Mononuclear cell (primary cell): ENCODE data around the gene ATE1. TPM values are rescaled to one million over a fixed set of nuclear protein-coding genes. Genes with fewer than 3 reads are reported as not detected.

Experiments
- H3K27me3 ChIP-seq: 2 replicates; pipeline ENCODE4 v1.6.0; 2011; ENCODE audit warnings: low read length, control low read depth; ENCODE audit not compliant: insufficient read depth
- H3K4me1 ChIP-seq: 2 replicates; pipeline ENCODE4 v1.5.1; 2011; ENCODE audit warnings: mild to moderate bottlenecking, low read length, control low read depth; ENCODE audit not compliant: insufficient read depth
- H3K4me3 ChIP-seq: 2 replicates; pipeline ENCODE4 v1.5.1; 2011; ENCODE audit warnings: mild to moderate bottlenecking, low read length, moderate library complexity
- H3K9me3 ChIP-seq: 2 replicates; pipeline ENCODE4 v1.5.1; 2011; ENCODE audit warnings: low read depth, mild to moderate bottlenecking, control low read depth, low read length
- total RNA-seq: library from RNA; depleted of rRNA; stranded (reverse); fragments of >200 nt; gene quantifications from one replicate; pipeline ENCODE4 v1.2.3, GENCODE V29; 2012

Gene ATE1
- total RNA-seq, 1 donor, result 14.9 TPM

GRCh38 chr10:121864168-121864567, 63.7 kb downstream of the ATE1 start:
- H3K4me3 ChIP-seq, result no peak overlapping the region
- H3K27me3 ChIP-seq, result no peaks in the 10 kb centered on the region
- H3K9me3 ChIP-seq, result no peaks in the 10 kb centered on the region
- no peaks in the 10 kb centered on the region for H3K4me1 ChIP-seq

GRCh38 chr10:121862649-121863048, 65.2 kb downstream of the ATE1 start:
- H3K9me3 ChIP-seq, result no peaks in the 10 kb centered on the region
- H3K4me3 ChIP-seq, result no peak overlapping the region
- H3K27me3 ChIP-seq, result no peaks in the 10 kb centered on the region
- no peaks in the 10 kb centered on the region for H3K4me1 ChIP-seq

DNA sequence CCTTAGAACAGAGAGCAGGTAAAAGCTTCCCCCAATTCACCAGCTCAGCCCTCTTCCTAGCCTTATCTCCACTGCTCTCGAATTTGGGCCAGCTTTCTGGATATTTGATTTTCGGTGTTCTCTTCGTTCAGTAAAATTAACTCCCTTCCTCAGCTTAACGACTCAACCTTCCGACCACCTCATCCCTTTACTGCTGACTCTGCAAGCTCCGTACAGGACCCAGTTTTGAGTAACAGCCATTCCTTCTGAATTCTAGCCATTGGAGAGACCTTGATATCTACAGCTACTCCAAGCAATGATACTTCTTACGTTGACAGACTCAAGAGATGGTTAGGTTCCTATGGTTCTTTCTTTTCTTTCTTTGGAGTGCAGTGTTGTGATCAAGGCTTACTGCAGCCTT, 65.8 kb downstream of the ATE1 start:
- Histone ChIP-seq H3K4me3 (no peak overlapping the region), H3K9me3 (no peaks in the 10 kb centered on the region), H3K4me1 (no peaks in the 10 kb centered on the region), H3K27me3 (no peaks in the 10 kb centered on the region)

DNA sequence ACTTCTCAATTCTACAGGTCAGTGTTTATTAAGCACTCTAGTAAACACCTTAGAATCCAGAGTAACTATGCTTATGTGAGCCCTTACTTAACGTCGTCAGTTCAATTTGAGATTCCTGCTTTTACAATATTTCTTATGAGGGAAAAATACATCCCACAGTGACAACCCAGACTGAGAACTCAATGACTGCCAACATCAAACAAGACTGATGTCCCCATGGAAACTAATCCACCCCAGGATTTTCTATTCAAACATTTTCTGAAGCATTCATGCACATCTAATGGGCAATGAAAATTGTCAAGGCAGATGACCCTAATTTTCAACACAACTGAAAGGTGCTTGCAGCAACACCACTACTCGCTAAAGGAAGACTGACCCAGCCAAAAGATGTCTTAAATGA, 67.0 kb downstream of the ATE1 start:
- no peak overlapping the region for H3K4me3 ChIP-seq
- no peaks in the 10 kb centered on the region for H3K9me3 ChIP-seq
- no peaks in the 10 kb centered on the region for H3K4me1 ChIP-seq
- no peaks in the 10 kb centered on the region for H3K27me3 ChIP-seq

DNA sequence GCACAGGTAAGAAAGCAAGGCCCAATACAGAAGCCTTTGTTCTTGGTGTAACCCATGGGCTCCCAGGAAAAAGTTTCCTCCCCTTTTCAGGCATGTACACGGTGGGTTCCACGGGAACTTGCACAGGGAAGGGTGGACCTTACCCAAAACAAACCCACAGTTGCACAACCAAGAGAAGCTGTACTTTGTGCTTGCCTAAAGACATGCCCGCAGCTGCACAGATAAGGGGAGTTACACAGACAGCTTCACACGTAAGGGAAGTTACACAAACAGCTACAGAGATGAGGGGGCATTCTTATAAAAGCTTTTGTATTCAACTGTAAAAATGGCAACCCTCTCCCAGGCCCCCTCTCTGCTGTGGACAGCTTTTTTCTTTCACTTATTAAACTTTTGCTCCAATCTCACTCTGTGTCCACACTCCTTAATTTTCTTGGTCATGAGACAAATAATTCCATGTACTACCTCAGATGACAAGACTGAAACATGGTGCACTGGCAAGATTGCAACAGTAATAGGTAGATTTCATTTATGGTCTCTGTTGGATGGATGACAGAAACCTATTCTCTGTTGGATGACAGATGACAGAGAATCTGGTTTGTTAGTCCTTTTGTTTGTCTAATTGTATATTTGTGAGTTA, 72.9 kb downstream of the ATE1 start:
- Histone ChIP-seq H3K27me3 (no peaks in the 10 kb centered on the region), H3K4me3 (no peak overlapping the region), H3K9me3 (no peaks in the 10 kb centered on the region), H3K4me1 (no peaks in the 10 kb centered on the region)

DNA sequence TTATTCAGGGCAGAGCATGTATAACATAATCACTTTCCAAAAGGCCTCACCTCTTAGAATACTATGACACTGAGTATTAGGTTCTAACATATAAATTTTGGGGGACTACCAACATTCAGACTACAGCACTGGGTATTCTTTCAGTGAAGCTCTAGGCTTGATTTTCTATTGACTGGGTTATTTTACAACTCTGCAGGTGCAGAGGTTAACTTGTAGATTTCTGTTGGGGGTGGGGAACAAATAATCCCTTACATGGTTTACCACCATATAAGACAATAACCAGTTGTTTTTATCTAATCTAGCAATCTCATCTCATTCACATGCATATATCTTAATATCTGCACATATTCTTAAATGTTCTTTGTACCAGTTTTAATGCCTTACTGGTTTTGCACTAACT, 73.9 kb downstream of the ATE1 start:
- Histone ChIP-seq H3K9me3 (no peaks in the 10 kb centered on the region), H3K27me3 (no peaks in the 10 kb centered on the region), H3K4me3 (no peak overlapping the region), H3K4me1 (no peaks in the 10 kb centered on the region)

- Histone ChIP-seq H3K4me1 (no peaks in the 10 kb centered on the region), H3K9me3 (no peaks in the 10 kb centered on the region), H3K4me3 (no peak overlapping the region), H3K27me3 (no peaks in the 10 kb centered on the region)
Observed at GRCh38 chr10:121851786-121852185, 76.0 kb downstream of the ATE1 start.

GRCh38 chr10:121848082-121848481, 79.7 kb downstream of the ATE1 start:
- Histone ChIP-seq H3K9me3 (no peaks in the 10 kb centered on the region), H3K4me1 (no peaks in the 10 kb centered on the region), H3K4me3 (no peak overlapping the region), H3K27me3 (no peaks in the 10 kb centered on the region)

DNA sequence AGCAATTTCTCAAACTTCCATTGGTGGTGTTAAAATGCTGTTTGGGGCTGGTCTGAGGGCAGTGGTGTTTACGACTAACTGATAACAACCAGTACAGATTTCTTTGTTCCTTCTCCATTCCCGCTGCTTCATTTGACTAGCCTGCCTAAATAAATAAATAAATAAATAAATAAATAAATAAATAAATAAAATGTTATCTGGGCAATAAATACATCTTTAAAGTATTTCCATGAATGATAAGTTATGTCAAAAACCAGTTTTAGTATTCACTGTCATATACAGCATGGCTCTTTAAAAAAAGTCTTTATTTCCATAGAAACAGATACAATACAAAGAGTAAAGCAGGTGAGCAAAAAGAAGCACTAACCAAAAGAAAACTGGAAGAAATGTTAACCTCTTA, 81.3 kb downstream of the ATE1 start:
- H3K4me1 ChIP-seq, result no peaks in the 10 kb centered on the region
- no peak overlapping the region for H3K4me3 ChIP-seq
- H3K9me3 ChIP-seq, result no peaks in the 10 kb centered on the region
- no peaks in the 10 kb centered on the region for H3K27me3 ChIP-seq

GRCh38 chr10:121845044-121845784, 82.6 kb downstream of the ATE1 start:
- no peaks in the 10 kb centered on the region for H3K9me3 ChIP-seq
- H3K4me1 ChIP-seq, result no peaks in the 10 kb centered on the region
- H3K4me3 ChIP-seq, result no peak overlapping the region
- H3K27me3 ChIP-seq, result no peaks in the 10 kb centered on the region

DNA sequence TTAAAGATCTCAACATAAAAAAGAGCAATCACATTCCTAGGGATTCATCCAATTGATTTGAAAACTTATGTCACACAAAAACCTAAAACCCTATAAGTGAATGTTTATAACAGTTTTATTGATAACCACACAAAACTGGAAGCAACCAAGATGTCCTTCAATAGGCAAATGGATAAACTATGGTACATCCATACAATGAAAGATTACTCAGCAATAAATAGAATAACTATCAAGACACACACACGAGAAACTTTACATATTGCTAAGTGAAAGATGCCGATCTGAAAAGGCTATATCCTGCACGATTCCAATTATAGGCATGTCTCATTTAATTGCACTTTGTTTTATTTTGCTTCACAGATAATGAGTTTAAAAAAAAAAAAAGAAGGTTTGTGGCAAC, 83.3 kb downstream of the ATE1 start:
- H3K9me3 ChIP-seq, result no peaks in the 10 kb centered on the region
- H3K4me3 ChIP-seq, result no peak overlapping the region
- H3K4me1 ChIP-seq, result no peaks in the 10 kb centered on the region

DNA sequence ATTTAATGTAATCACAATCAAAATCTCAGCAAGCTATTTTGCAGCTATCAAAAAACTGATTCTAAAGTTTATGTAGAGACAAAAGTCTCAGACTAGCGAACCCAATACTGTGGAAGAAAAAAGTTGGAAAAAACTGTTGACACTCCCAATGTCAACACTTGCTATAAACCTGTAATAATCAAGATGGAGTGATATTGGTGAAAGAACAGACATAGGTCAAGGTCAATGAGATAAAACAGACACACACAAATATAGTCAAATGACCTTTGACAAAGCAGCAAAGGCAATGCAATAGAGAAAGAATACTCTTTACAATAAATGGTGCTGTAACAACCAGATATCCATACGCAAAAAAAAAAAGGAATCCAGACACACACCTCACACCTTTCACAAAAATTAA, 84.5 kb downstream of the ATE1 start:
- H3K27me3 ChIP-seq, result no peaks in the 10 kb centered on the region
- H3K9me3 ChIP-seq, result no peaks in the 10 kb centered on the region
- H3K4me1 ChIP-seq, result no peaks in the 10 kb centered on the region
- no peak overlapping the region for H3K4me3 ChIP-seq

More for the DNA sequence above, 83.3 kb downstream of the ATE1 start:
- no peaks in the 10 kb centered on the region for H3K27me3 ChIP-seq

DNA sequence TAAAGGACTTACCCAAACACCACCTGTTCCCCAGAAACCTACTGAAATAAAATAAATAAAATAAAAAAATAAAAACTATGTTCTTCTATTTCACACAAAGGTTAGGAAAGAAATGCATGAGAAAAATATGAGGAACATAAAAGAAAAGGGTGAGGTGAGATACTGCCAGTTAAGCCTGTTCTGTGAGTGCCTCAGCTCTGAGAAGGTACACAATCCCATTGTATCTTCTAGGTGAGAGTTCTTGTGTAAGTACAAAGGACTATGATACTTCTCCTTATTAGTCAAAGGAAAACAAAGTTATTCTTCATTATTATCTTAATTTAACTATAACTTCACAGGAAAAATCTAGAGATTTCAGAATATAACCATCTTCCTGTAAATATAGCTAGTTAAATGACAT, 86.0 kb downstream of the ATE1 start:
- Histone ChIP-seq H3K4me3 (no peak overlapping the region), H3K27me3 (no peaks in the 10 kb centered on the region), H3K9me3 (no peaks in the 10 kb centered on the region), H3K4me1 (no peaks in the 10 kb centered on the region)

DNA sequence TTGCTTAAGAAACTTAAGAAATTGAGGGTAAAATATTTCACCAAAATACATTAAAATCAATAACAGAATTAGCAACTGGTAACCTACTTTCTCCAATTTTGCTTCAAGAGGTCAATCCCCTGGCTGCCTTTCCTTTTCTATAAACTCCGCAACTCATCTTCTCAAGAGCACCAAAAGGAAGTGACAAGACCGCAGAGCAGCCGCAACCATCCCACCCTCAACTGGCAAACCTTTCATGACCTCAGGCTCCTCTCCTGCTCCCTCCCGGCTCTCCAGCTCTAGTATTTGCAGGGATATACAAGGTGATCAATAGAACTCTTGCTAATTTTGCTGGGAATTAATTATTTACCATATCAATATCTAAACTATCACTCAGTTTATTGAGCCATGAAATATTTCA, 88.9 kb downstream of the ATE1 start:
- no peak overlapping the region for H3K4me3 ChIP-seq
- H3K4me1 ChIP-seq, result no peaks in the 10 kb centered on the region
- no peaks in the 10 kb centered on the region for H3K27me3 ChIP-seq
- H3K9me3 ChIP-seq, result no peaks in the 10 kb centered on the region

- H3K4me1 ChIP-seq, result no peaks in the 10 kb centered on the region
- H3K27me3 ChIP-seq, result no peaks in the 10 kb centered on the region
- no peaks in the 10 kb centered on the region for H3K9me3 ChIP-seq
- H3K4me3 ChIP-seq, result no peak overlapping the region
Observed at GRCh38 chr10:121838149-121838548, 89.7 kb downstream of the ATE1 start.

- H3K9me3 ChIP-seq, result no peaks in the 10 kb centered on the region
- H3K27me3 ChIP-seq, result no peaks in the 10 kb centered on the region
- no peak overlapping the region for H3K4me3 ChIP-seq
- H3K4me1 ChIP-seq, result no peaks in the 10 kb centered on the region
Observed at GRCh38 chr10:121836171-121836570, 91.7 kb downstream of the ATE1 start.
